Dendritic cell treated with granulocyte-macrophage colony-stimulating factor and Interleukin-4, amounts not matched to agents 40 ng/mL and 50 ng/mL, for 4 days (primary cell): ENCODE data around the gene PPARG.
"Not testable (repeated sequence)": the region's sequence is repeated elsewhere in the genome, so short reads cannot be mapped to it uniquely, and the experiment has no call there.

Experiments
- H3K27ac Mint-ChIP-seq: one replicate; pipeline ENCODE4 v1.8.0; 2022; ENCODE audit warnings: mild to moderate bottlenecking, mixed read lengths
- H3K27me3 Mint-ChIP-seq: one replicate; pipeline ENCODE4 v1.8.0; 2022; ENCODE audit warnings: mild to moderate bottlenecking, mixed read lengths
- H3K36me3 Mint-ChIP-seq: one replicate; pipeline ENCODE4 v1.8.0; 2022; ENCODE audit warnings: low read depth, mixed read lengths
- H3K4me1 Mint-ChIP-seq: one replicate; pipeline ENCODE4 v1.8.0; 2022; ENCODE audit warnings: low read depth, mixed read lengths
- H3K4me3 Mint-ChIP-seq: one replicate; pipeline ENCODE4 v1.8.0; 2022; ENCODE audit warnings: mild to moderate bottlenecking, moderate library complexity, mixed read lengths
- H3K9me3 Mint-ChIP-seq: one replicate; pipeline ENCODE4 v1.8.0; 2022; ENCODE audit warnings: mixed read lengths
- intact Hi-C: fragments of 100-400 bp; cut with micrococcal nuclease; formaldehyde crosslinking; loops from one replicate; pipeline ENCODE4 v1.15.0; 2022

The PPARG gene

DNA sequence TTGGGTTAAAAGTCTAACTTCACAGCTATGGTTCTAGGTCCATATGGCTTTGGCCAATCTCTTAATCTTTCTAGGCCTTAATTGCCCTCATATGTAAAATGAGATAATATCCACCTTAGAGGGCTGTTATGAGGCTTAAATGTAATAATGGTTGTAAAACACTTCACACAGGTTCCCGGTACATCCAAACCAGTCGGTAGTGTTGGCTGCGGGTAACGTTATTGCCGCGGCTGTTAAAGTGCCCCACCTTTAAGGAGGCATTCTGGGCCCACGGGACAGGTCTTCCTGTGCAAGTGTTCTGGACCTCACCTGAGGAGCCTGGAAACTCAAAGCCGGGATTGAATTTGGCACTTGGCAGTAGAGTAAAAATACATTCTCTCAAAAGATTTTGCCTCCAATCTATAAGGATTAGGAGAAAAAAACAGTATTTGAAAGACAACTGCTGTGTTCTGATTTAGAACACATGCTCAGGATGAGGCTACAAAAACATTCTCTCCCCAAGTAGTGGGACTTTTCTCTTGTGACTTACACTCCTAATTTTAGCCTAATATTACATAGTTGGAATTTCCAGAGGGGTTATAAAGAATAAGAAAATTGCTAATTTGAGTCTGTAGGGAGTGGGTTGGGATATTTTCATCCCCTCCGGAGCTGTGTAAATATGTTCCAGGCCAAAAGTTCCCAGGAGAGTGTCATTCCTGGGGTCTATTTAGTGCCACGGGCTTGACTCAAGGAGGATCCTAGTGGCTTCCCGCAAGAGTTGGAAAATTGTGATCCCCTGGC lies 150.5 kb downstream of the PPARG start:
- Mint-ChIP-seq H3K36me3 (peaks cover 11% of the 10 kb centered on the region), H3K4me1 (peaks cover 5% of the 10 kb centered on the region), H3K9me3 (no peaks in the 10 kb centered on the region), H3K4me3 (no peak overlapping the region), H3K27ac (no peak overlapping the region), H3K27me3 (peaks cover 13% of the 10 kb centered on the region)
- intact Hi-C loops: no loop called here

DNA sequence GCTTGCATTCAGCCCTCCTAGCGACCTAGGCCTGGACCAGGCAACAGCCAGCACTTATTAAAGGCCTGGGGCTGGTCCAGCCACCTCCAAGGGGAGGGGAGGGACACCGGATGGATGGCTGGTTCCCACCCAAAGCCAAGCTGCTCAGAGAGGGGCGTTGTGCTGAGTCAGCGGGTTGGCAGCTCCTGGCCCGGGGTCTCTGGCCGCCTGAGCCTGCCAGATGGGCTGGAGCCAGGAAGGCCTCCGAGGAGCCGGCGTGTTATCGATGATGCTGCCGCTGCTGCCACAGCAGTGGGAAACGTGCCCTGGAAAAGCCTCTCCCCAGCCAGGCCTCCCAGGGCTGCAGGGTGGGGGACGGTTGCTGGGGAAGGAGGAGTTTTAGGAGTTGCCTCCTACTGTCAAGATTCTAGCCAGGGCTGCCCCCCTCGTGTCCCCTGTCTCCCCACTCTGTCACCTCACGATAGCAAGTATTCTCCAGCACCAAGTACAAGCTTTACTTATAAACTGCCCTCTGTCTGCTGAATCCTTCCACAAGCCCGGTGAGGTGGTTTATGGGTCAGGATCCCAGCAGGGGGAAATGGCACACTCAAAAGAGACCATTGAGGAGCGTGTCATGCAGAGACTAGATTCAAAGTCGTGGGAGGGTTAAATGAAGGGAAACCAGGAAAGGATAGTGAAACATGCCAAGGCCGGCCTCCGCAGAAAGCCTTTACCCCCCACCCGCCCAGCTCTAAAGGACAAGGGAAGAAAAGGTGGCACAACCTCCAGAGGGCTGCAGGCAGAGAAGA lies 152.3 kb downstream of the PPARG start:
- Mint-ChIP-seq H3K27me3 (peaks cover 13% of the 10 kb centered on the region), H3K4me1 (peaks cover 5% of the 10 kb centered on the region), H3K9me3 (no peaks in the 10 kb centered on the region), H3K27ac (no peak overlapping the region), H3K36me3 (no peaks in the 10 kb centered on the region), H3K4me3 (no peak overlapping the region)
- intact Hi-C loops: no loop called here

DNA sequence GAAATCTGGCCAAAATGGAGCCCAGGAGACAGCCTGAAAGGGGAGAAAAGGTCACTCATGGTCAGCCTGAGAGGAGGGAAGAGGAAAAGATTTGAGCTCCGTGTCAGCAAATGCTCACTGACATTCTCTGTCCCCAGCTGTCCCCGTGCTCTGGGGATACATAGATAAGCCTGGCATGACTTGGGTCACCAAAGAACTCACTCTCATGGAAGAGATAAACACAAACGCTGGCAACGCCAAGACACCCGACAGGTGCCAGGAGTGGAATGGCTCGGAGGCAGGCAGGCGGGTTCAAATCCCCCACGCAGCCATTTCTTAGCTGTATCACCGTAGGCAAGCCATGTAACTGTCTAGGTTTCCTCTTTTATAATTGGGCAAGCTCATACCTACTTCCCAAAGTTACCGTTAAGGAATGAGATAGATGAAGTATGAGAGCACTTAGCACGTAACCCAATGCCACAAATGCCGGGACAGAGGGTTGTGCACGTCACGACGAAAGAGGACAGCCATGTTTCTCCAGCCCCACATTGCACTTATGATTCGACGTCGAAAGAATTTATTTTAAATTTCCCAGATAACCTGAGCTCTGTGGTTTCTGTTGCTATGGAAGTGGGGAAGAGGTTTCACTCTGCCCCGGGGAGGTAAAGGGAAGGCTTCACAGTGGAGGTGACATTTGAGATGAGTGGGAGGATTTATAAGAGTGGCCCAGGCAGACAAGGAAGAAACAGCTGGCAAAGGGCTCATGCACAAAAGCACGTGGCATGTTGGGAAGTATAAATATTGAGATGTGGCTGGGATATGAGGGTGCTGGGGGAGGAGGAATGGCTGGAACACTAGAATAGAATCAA lies 154.0 kb downstream of the PPARG start:
- intact Hi-C loops: no loop called here
- no peak overlapping the region for H3K4me3 Mint-ChIP-seq
- H3K27me3 Mint-ChIP-seq: peaks cover 13% of the 10 kb centered on the region
- peaks cover 7% of the 10 kb centered on the region for H3K4me1 Mint-ChIP-seq
- H3K36me3 Mint-ChIP-seq: no peaks in the 10 kb centered on the region
- peaks cover 3% of the 10 kb centered on the region for H3K9me3 Mint-ChIP-seq
- no peak overlapping the region for H3K27ac Mint-ChIP-seq

DNA sequence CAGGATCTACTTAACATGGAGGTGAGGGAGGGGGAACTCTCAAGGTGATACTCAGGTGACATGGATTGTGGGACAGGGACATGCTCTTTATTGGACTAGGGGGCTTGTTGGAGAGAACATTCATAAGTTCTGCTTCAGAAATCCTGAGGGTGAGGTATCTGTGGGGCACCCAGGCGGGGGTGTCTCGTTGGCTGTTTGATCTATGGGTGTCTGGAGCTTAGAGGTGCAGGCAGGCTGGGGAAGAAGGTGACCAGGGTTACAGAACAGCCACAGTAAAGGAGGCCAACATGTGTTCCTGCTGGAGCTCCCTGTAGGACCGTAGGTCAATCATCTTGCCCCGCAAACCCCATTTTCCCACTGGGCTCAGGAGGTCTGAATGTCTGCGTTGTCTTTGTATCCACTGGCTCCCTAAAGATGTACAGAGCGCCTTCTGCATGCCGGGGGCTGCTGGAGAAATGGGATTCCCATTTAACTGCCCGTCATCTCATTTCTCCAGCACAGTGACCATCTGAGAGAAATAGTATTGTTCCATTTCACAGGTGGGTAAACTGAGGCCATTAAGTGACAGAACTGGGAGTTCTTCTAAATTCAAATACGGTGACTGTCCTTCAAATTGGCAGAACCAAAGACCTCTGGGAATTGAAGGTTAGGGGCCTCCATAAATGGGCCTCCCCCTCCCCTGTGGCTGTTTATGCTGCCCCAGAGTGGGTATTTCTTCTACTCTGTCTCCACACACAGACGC lies 155.1 kb downstream of the PPARG start:
- Mint-ChIP-seq H3K27me3 (peaks cover 15% of the 10 kb centered on the region), H3K9me3 (peaks cover 9% of the 10 kb centered on the region), H3K4me3 (no peak overlapping the region), H3K27ac (no peak overlapping the region), H3K4me1 (peaks cover 10% of the 10 kb centered on the region), H3K36me3 (no peaks in the 10 kb centered on the region)
- intact Hi-C loops: no loop called here

DNA sequence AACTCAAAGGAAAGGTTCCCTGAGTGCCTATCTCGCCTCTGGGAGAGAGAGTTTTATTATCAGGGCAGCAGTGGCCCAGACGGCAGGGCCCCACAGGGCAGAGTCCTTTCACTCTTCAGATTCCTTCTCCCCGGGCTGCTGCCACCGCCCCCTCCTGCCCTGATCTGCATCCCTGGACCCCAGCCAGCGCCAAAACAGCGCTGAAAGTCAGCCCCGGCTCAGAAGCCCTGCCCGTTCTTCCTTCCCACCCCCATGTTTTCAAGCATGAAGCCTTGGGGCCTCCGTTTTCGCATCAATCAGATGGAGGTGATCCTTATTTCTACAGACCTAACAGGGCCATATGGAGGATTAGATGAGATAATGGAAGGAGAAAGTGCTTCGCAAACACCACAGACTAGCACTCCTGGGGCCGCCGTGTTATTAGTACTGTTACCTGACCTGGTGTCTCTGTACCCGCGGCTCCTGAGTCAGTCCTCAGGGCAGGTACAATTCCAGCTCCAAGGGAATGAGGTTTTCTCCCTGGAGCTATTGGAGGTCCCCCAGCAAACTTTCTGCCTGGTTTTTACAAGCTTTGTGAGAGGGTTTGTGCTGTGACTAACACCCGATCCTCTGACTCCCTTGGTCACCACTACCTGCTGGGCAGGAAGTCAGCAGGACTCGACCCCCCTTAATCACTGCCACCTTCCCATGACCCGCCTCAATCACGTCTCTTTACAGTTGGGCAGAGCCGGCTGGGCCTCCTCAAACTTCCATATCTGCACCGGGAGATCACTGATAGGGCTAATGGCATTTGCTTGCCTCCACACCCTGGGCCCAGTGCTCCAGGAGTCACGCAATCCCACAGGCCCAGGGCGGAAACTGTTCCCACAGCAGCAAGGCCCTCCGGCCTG lies 156.0 kb downstream of the PPARG start:
- H3K27ac Mint-ChIP-seq: no peak overlapping the region
- intact Hi-C loops: no loop called here
- peaks cover 10% of the 10 kb centered on the region for H3K4me1 Mint-ChIP-seq
- no peaks in the 10 kb centered on the region for H3K36me3 Mint-ChIP-seq
- peaks cover 15% of the 10 kb centered on the region for H3K27me3 Mint-ChIP-seq
- no peak overlapping the region for H3K4me3 Mint-ChIP-seq
- peaks cover 9% of the 10 kb centered on the region for H3K9me3 Mint-ChIP-seq

DNA sequence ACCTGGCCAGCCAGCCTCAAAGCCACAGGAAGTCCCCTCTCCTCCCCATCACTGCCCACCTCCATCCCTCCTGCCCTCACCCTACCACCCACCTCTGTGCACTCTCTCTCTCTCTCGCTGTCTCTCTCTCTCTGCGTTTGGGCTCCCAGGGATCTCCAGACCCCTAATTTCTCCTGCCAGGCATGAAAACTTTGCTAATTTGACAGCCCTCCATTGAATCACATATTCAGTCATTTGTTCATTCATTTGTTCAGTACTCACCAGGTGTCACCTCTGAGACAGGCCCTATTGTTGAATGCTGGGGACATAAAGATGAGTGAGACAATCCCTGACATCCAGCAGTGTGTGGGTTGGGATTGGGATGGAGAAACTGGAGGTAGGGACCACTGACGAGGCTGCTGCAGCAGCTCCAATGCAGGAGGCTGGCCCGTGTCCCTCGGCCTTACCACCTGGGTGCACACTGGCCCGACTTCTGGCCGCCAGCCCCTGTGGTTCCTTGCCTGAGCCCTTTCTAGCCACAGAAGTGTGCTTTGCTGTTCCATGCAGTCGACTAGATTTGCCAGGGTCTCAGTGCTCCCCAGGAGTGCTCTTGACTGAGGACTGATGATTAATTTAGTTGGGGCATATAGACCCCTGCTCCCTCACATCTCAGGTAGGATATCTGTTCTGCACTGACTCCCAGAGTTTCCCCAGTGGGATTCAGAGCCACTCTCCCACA lies 156.8 kb downstream of the PPARG start:
- Mint-ChIP-seq H3K36me3 (no peaks in the 10 kb centered on the region), H3K9me3 (peaks cover 9% of the 10 kb centered on the region), H3K27me3 (peaks cover 15% of the 10 kb centered on the region), H3K4me1 (peaks cover 15% of the 10 kb centered on the region), H3K27ac (no peak overlapping the region), H3K4me3 (no peak overlapping the region)
- intact Hi-C loops: no loop called here

DNA sequence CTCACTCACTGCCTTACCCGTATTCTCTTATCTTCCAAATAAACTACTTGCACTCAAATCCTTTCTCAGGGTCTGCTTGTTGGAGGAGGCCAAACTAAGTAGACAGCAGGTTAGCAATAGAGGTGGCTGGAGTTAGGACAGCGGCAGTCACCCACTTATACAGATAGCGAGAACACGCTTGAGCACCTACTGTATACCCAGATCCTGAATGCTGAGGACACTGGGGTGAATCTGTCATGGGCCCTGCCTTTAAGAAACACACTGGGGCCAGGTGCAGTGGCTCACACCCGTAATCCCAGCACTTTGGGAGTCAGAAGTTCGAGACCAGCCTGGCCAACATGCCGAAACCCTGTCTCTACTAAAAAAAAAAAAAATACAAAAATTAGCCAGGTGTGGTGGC lies 157.4 kb downstream of the PPARG start:
- Mint-ChIP-seq H3K9me3 (peaks cover 9% of the 10 kb centered on the region), H3K4me3 (no peak overlapping the region), H3K36me3 (no peaks in the 10 kb centered on the region), H3K4me1 (peaks cover 20% of the 10 kb centered on the region), H3K27ac (no peak overlapping the region), H3K27me3 (peaks cover 15% of the 10 kb centered on the region)
- intact Hi-C loops: no loop called here

DNA sequence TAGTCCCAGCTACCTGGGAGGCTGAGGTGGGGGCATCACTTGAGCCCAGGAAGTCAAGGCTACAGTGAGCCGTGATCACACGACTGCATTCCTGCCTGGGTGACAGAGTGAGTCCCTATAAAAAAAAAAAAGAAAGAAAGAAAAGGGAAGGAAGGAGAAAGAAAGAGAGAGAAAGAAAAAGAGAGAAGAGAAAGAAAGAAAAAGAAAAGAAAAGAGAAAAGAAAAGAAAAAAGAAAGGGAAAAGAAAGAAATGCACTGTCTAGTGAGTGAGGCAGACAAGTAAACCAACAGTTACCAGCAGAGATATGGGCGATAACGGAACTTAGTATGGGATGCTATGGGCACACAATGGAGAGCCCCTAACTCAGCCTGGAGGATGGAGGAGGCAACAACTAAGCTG lies 158.2 kb downstream of the PPARG start:
- Mint-ChIP-seq H3K36me3 (no peaks in the 10 kb centered on the region), H3K27me3 (peaks cover 12% of the 10 kb centered on the region), H3K27ac (no peak overlapping the region), H3K4me1 (peaks cover 27% of the 10 kb centered on the region), H3K9me3 (peaks cover 9% of the 10 kb centered on the region), H3K4me3 (no peak overlapping the region)
- intact Hi-C loops: no loop called here

DNA sequence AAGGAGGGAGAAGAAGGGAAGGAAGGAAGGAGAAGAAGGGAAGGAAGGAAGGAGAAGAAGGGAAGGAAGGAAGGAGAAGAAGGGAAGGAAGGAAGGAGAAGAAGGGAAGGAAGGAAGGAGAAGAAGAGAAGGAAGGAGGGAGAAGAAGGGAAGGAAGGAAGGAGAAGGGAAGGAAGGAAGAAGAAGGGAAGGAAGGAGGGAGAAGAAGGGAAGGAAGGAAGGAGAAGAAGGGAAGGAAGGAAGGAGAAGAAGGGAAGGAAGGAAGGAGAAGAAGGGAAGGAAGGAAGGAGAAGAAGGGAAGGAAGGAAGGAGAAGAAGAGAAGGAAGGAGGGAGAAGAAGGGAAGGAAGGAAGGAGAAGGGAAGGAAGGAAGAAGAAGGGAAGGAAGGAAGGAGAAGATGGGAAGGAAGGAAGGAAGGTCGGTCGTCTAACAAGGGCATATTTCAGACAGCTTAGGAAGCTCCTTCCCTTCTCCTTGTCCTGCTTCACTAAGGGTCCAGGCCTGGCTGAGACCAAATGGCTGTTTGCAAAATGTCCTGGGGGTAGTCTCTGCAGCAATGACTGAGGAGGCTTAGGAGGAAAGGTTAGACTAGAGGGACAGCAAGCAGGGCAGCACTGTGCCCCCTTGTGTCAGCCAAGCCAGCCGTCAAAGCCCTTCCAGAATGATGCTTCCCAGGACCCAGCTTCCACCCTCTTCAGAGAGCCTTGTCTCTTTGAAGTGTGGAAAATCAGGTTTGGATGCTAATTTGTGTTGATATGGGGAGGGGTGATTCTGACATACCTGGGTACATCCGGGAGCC lies 159.7 kb downstream of the PPARG start:
- H3K27me3 Mint-ChIP-seq, H3K27ac Mint-ChIP-seq, H3K36me3 Mint-ChIP-seq, H3K9me3 Mint-ChIP-seq, intact Hi-C loops, H3K4me3 Mint-ChIP-seq: not testable (repeated sequence)
- peaks cover 21% of the 10 kb centered on the region for H3K4me1 Mint-ChIP-seq

DNA sequence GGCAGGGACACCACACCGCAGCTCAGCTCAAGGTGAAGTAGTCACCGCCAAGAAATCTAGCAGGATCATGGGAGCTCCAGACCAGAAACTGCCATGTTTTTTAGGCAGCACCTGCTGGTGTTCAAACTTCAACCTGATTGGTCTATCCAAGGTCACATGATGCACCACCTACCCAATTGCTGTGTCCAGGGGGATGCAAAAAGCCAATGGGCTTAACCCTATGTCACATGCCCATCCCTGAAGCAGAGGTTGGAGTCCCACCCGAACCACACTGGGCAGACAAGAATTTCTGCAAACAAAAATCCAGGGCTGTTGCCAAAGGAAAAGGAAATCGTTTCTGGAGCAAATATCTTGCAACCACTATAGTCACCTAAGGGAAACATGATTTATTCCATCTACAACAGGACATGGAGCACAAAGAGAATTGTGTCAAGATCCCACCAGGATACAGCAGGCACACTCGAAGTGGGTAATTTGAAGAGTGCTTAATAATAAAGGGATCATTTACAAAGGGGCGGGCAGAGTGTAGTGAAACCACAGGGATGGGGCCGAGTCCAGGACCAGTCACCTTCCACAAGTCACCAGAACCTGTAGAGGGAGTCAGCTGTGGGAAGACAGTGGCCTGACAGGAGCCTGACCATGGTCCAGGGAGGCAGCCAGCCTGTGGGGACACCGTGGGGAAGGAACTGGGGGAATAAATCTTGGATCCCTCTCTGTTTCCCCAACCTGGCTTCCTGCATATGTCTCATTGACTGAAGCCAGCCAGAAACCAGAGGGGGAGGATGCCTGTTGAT lies 161.2 kb downstream of the PPARG start:
- Mint-ChIP-seq H3K4me1 (peaks cover 31% of the 10 kb centered on the region), H3K9me3 (peaks cover 9% of the 10 kb centered on the region), H3K4me3 (no peak overlapping the region), H3K36me3 (no peaks in the 10 kb centered on the region), H3K27me3 (peaks cover 2% of the 10 kb centered on the region), H3K27ac (no peak overlapping the region)
- intact Hi-C loops: no loop called here

DNA sequence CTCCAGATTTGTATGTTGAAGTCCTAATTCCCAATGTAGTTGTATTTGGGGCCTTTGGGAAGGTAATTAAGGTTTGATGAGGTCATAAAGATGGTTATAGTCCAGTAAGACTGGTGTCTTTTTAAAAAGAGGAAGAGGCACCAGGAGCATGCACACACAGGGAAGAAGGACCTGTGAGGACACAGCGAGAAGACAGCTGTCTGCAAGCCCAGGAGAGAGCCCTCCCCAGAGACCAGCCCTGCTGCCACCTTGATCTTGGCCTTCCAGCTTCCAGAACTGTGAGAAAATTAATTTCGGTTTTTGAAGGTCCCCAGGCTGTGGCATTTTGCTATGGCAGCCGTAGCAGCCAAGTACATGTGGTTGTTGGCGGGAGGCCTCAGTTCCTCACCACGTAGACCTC lies 162.6 kb downstream of the PPARG start:
- Mint-ChIP-seq H3K36me3 (no peaks in the 10 kb centered on the region), H3K9me3 (peaks cover 9% of the 10 kb centered on the region), H3K27me3 (peaks cover 2% of the 10 kb centered on the region), H3K4me1 (peaks cover 31% of the 10 kb centered on the region), H3K4me3 (no peak overlapping the region), H3K27ac (no peak overlapping the region)
- intact Hi-C loops: no loop called here
